ENCODE results near the gene SLC41A1. TPM values are rescaled to one million over a fixed set of nuclear protein-coding genes. Genes with fewer than 3 reads are reported as not detected.
"Not testable (repeated sequence)": the region's sequence is repeated elsewhere in the genome, so short reads cannot be mapped to it uniquely, and the experiment has no call there.

Gene SLC41A1
- 10 to 100 TPM; 13.9 to 18.0 (median 16.8) TPM for total RNA-seq

DNA sequence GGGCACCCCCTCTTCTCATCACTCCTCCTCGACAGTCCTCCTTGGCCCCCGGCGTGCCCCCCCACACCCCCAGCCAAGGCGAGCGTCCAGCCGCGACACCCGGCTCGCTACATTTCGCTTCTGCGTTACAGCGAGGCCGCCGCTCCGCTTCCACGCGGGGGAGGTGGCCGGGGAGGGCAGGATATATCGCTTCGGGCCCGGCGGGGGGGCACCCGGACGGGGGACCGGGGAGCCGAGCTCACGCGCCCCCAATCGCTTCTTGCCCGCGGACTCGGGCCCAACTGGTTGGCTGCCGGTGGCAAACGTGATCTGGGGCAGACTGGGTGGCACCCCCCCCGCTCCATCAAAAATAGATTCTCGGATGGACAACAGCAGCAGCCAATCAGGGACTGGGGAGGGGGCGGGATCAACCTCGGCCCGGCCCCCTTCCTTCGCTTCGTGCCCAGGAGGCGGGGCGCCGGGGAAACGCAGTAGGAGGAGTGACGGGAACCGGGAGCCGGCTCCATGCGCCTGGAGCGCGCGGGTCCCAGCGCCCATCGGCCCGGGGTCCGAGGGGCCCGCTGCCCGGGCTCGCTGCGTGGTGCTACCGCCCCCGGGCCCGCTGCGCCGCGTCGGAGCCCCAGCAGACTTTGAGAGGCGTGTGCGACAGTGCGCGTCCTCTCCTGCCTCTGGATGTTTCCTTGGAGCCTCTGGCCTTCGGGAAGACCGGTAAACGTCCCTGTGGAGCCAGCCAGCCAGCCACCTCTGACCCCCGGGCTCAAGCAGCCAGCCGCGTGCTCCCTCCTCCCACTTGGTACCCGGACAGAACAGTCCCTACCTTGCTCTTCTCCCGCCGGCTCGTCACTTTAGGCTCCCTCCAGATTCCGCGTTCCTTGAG lies at the start of gene SLC41A1:
Gene SLC41A1 (minus strand): TSS at position 321 of the 877 bp plus-strand sequence. CDS start 2,757 bp downstream, outside the sequence.
- H3K27ac ChIP-seq = peak within 1 kb of the TSS; percentile 89 to 96
- peak; percentile 90 to 93 for DNase-seq (ENCODE audit: low spot score in 2 of 2)
- H3K36me3 ChIP-seq = no peaks in the 10 kb centered on the region
- H3K27me3 ChIP-seq = no peaks in the 10 kb centered on the region
- no peaks in the 10 kb centered on the region for H3K9me3 ChIP-seq
- TF ChIP-seq POLR2A (IDR thresholded peaks at IDR 0.05) (peak; percentile 31), POLR2AphosphoS5 (IDR thresholded peaks at IDR 0.05) (peak; percentile 65 to 73 (median 65))
- TF ChIP-seq, protein P1, sequence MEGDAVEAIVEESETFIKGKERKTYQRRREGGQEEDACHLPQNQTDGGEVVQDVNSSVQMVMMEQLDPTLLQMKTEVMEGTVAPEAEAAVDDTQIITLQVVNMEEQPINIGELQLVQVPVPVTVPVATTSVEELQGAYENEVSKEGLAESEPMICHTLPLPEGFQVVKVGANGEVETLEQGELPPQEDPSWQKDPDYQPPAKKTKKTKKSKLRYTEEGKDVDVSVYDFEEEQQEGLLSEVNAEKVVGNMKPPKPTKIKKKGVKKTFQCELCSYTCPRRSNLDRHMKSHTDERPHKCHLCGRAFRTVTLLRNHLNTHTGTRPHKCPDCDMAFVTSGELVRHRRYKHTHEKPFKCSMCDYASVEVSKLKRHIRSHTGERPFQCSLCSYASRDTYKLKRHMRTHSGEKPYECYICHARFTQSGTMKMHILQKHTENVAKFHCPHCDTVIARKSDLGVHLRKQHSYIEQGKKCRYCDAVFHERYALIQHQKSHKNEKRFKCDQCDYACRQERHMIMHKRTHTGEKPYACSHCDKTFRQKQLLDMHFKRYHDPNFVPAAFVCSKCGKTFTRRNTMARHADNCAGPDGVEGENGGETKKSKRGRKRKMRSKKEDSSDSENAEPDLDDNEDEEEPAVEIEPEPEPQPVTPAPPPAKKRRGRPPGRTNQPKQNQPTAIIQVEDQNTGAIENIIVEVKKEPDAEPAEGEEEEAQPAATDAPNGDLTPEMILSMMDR (IDR thresholded peaks at IDR 0.05) = no peak
- intact Hi-C loops (cut with DNase I; ENCODE audit: low total_unique reads) = no loop called here
- peak within 1 kb of the TSS; percentile 83 to 93 (median 90) for H3K4me3 ChIP-seq
- H3K4me1 ChIP-seq = no peaks in the 10 kb centered on the region

DNA sequence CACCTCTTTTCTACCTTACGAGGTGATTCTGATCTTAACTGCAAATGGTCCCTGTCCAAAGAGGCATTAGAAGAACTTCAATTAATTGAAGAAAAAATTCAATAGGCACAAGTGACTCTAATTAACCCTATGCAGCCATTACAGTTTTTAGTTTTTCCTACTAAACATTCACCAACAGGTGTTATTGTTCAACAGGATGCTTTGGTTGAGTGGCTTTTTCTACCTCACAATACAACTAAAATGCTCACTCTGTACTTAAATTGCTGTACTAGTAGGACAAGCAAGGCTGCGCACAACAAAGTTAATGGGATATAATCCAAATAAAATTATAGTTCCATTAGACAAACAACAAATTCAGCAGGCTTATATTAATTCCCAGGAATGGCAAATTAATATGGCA lies 48.5 kb upstream of the SLC41A1 start:
- no peak for DNase-seq (ENCODE audit: low spot score in 2 of 2)
- H3K4me3 ChIP-seq = no peak overlapping the region
- H3K36me3 ChIP-seq = no peaks in the 10 kb centered on the region
- H3K27me3 ChIP-seq = no peaks in the 10 kb centered on the region
- TF ChIP-seq POLR2A (IDR thresholded peaks at IDR 0.05) (no peak), POLR2AphosphoS5 (IDR thresholded peaks at IDR 0.05) (no peak)
- TF ChIP-seq, protein P1 (IDR thresholded peaks at IDR 0.05) = no peak
- peaks cover 0 to 4% of the 10 kb centered on the region in 2 donors for H3K9me3 ChIP-seq
- intact Hi-C loops (cut with DNase I; ENCODE audit: low total_unique reads) = no loop called here
- H3K4me1 ChIP-seq = no peaks in the 10 kb centered on the region
- H3K27ac ChIP-seq = no peak overlapping the region

DNA sequence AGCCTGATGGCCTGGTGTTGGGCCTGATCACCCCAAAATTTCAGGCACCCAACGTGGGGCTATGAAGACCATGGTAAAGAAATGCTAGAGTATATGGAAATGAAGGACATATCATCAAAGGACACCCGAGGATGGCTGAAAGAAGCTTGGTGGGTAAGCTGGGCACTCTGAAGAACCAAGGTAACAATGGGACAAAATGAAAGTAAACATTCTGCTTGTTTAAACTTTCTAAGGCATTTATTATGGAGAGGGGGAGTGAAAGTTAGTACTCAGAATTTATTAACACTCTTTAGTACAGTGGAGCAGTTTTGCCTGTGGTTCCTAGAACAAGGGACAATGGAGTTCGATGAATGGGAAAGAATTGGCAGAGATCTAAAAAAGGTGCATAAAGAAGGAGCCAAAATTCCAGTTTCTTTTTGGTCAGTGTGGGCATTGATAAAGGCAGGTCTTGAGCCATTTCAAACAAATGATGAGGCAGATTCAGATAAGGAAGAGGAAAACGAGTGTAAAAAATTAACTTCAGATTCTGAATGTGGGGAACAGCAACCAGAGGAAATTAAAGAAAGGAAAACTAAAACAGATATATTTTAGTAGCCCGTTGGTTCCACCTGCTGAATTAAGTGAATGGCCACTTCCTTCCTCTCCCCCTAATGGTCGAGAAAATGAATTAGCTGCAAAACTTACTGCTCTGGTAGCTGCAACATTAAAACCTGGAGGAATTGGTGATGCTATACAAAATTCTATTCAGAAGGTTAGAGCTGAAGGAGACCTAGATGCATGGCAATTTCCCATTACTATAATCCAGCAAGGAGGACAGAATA lies 45.4 kb upstream of the SLC41A1 start:
- peaks cover 0 to 10% of the 10 kb centered on the region in 2 donors for H3K9me3 ChIP-seq
- TF ChIP-seq, protein P1 (IDR thresholded peaks at IDR 0.05) = no peak
- no peak for TF ChIP-seq POLR2AphosphoS5 (IDR thresholded peaks at IDR 0.05)
- no peak for TF ChIP-seq POLR2A (IDR thresholded peaks at IDR 0.05)
- no peak overlapping the region for H3K27ac ChIP-seq
- DNase-seq (ENCODE audit: low spot score in 2 of 2) = no peak
- H3K4me1 ChIP-seq = no peaks in the 10 kb centered on the region
- H3K27me3 ChIP-seq = no peaks in the 10 kb centered on the region
- intact Hi-C loops (cut with DNase I; ENCODE audit: low total_unique reads) = no loop called here
- H3K4me3 ChIP-seq = no peak overlapping the region
- H3K36me3 ChIP-seq = no peaks in the 10 kb centered on the region

DNA sequence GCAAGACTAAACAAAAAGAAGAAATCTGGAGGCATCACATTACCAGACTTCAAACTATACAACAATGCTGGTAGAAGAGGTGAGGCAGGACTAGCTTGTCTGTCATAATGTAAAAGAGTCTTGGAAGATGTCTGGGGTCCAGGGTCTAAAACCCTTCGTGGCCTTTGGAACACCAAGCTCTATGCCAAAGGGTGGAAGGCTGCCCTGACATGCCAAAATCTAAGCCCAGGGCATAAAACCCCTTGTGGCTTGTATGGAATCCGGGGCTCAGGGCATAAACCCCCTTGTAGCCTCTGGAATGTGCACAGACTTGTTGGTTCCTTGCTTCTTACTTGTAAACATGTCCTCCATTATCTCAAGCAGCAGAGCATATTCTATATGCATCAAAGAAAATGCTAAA lies 44.5 kb upstream of the SLC41A1 start:
- H3K27me3 ChIP-seq; H3K36me3 ChIP-seq; H3K4me1 ChIP-seq; intact Hi-C loops (cut with DNase I; ENCODE audit: low total_unique reads); H3K4me3 ChIP-seq; DNase-seq (ENCODE audit: low spot score in 2 of 2); H3K27ac ChIP-seq: not testable (repeated sequence)
- H3K9me3 ChIP-seq = peaks cover 0 to 10% of the 10 kb centered on the region in 2 donors

DNA sequence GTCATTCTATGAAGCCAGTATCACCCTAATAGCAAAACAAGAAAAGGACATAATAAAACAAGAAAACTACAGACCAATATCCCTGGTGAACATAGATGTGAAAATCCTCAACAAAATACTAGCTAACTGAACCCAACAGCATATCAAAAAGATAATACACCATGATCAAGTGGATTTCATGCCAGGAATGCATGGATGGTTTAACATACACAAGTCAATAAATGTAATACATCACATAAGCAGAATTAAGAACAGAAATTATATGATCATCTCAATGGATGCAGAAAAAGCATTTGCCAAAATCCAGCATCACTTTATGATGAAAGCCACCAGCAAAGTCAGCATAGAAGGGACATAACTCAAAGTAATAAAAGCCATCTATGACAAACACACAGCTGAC lies 43.4 kb upstream of the SLC41A1 start:
- Histone ChIP-seq H3K36me3 (no peaks in the 10 kb centered on the region), H3K27me3 (no peaks in the 10 kb centered on the region), H3K9me3 (peaks cover 0 to 10% of the 10 kb centered on the region in 2 donors), H3K27ac (no peak overlapping the region), H3K4me3 (no peak overlapping the region), H3K4me1 (no peaks in the 10 kb centered on the region)
- DNase-seq (ENCODE audit: low spot score in 2 of 2) = no peak
- intact Hi-C loops (cut with DNase I; ENCODE audit: low total_unique reads) = no loop called here
- no peak for TF ChIP-seq POLR2AphosphoS5 (IDR thresholded peaks at IDR 0.05)
- no peak for TF ChIP-seq POLR2A (IDR thresholded peaks at IDR 0.05)
- TF ChIP-seq, protein P1 (IDR thresholded peaks at IDR 0.05) = no peak

All from breast epithelium (tissue), 4 donors.